Liver (tissue), 9 donors: ENCODE measurements around the gene ARFGAP2. TPM values are rescaled to one million over a fixed set of nuclear protein-coding genes. Genes with fewer than 3 reads are reported as not detected.

Experiments
- DNase-seq: peaks from one replicate; pipeline ENCODE4 v3.0.0-alpha.2; 2017; ENCODE audit warnings: low spot score
- H3K27ac ChIP-seq, 2 donors: one replicate each; pipeline ENCODE4 v1.7.0; 2013; ENCODE audit warnings: inconsistent platforms in 2 of 2, low read length in 2 of 2, control low read depth in 1 of 2, low read depth in 1 of 2, mild to moderate bottlenecking in 1 of 2
- H3K27me3 ChIP-seq, 4 donors: one replicate each; pipeline versions ENCODE4 v1.6.1 to v1.7.0; 2013; ENCODE audit warnings: low read length in 3 of 4, inconsistent platforms in 1 of 4, mild to moderate bottlenecking in 1 of 4, moderate library complexity in 1 of 4; ENCODE audit not compliant: control insufficient read depth in 4 of 4, insufficient read depth in 4 of 4
- H3K36me3 ChIP-seq, 4 donors: one replicate each; pipeline versions ENCODE4 v1.6.1 to v1.7.0; 2013; ENCODE audit warnings: low read length in 3 of 4, mild to moderate bottlenecking in 3 of 4, low read depth in 1 of 4, moderate library complexity in 1 of 4; ENCODE audit not compliant: control insufficient read depth in 4 of 4, insufficient read depth in 3 of 4
- H3K4me1 ChIP-seq, 4 donors: one replicate each; pipeline versions ENCODE4 v1.6.1 to v1.7.0; 2013; ENCODE audit warnings: low read length in 3 of 4, mild to moderate bottlenecking in 3 of 4, moderate library complexity in 1 of 4; ENCODE audit not compliant: control insufficient read depth in 4 of 4, insufficient read depth in 4 of 4
- H3K4me3 ChIP-seq, 3 donors: one replicate each; pipeline versions ENCODE4 v1.6.1 to v1.7.0; 2013; ENCODE audit warnings: low read length in 3 of 3, control low read depth in 1 of 3, low read depth in 1 of 3, mild to moderate bottlenecking in 1 of 3
- H3K9ac ChIP-seq, 2 donors: one replicate each; pipeline ENCODE4 v1.7.0; 2013; ENCODE audit warnings: low read length in 2 of 2, mild to moderate bottlenecking in 2 of 2, moderate library complexity in 2 of 2, control low read depth in 1 of 2, low read depth in 1 of 2
- H3K9me3 ChIP-seq, 4 donors: one replicate each; pipeline versions ENCODE4 v1.6.1 to v1.7.0; 2013; ENCODE audit warnings: low read length in 3 of 4; ENCODE audit not compliant: control insufficient read depth in 4 of 4
- ATF3 ChIP-seq: IDR thresholded peaks from 2 replicates; pipeline ENCODE4 v1.6.1; 2016; ENCODE audit warnings: antibody characterized with exemption
- EGR1 ChIP-seq, 2 donors: IDR thresholded peaks; 2 replicates each; pipeline ENCODE4 v1.6.1; 2016 to 2018; ENCODE audit warnings: antibody characterized with exemption in 2 of 2, low read depth in 2 of 2
- FOXA2 ChIP-seq: IDR thresholded peaks from 2 replicates; pipeline ENCODE4 v1.6.1; 2016; ENCODE audit warnings: antibody characterized with exemption
- HNF4A ChIP-seq, 2 donors: conservative IDR thresholded peaks; 2 replicates each; pipeline ENCODE4 v1.6.1; 2016; ENCODE audit warnings: antibody characterized with exemption in 2 of 2, mild to moderate bottlenecking in 2 of 2
- JUND ChIP-seq, 2 donors: IDR thresholded peaks; 2 replicates each; pipeline ENCODE4 v1.6.1; 2016; ENCODE audit warnings: antibody characterized with exemption in 2 of 2
- MAX ChIP-seq: IDR thresholded peaks from 2 replicates; pipeline ENCODE4 v1.6.1; 2016; ENCODE audit warnings: antibody characterized with exemption
- RAD21 ChIP-seq, 2 donors: IDR thresholded peaks; 2 replicates each; pipeline ENCODE4 v1.6.1; 2016; ENCODE audit warnings: antibody characterized with exemption in 2 of 2, mild to moderate bottlenecking in 2 of 2
- RXRA ChIP-seq, 2 donors: IDR thresholded peaks; 2 replicates each; pipeline ENCODE4 v1.6.1; 2017 to 2018; ENCODE audit warnings: antibody characterized with exemption in 2 of 2, mild to moderate bottlenecking in 1 of 2
- YY1 ChIP-seq: IDR thresholded peaks from 2 replicates; pipeline ENCODE4 v1.6.1; 2016; ENCODE audit warnings: antibody characterized with exemption, mild to moderate bottlenecking
- WGBS: extraction: QIAGEN DNeasy Blood & Tissue Kit; methylation state at CpG from one replicate; pipeline ENCODE4 v1.1.7; 2013; 5-methylcytosine and 5-hydroxymethylcytosine counted together
- polyA plus RNA-seq, 2 donors: library from polyadenylated mRNA; stranded (reverse) in 1 of 2; unstranded in 1 of 2; fragments of 200-250 nt in 1 of 2; fragments of >200 nt in 1 of 2; fragmentation: Nextera tagmentation in 1 of 2; extraction: Ambion mirVana in 1 of 2; gene quantifications; one replicate each; pipeline versions ENCODE4 v1.2.1 to v1.2.3, GENCODE V29; 2013 to 2015
- total RNA-seq, 2 donors: library from RNA; depleted of rRNA; stranded (reverse); fragments of >200 nt; gene quantifications; one replicate each; pipeline ENCODE4 v1.2.3, GENCODE V29; 2014
- TF ChIP-seq, protein P1 (sequence below): fragments of 150-350 bp; IDR thresholded peaks from 2 replicates; pipeline ENCODE4 v1.5.1; 2017; ENCODE audit warnings: improper control_type of control experiment, low read depth, low read length; ENCODE audit not compliant: missing input control
- TF ChIP-seq, protein P2 (sequence below): IDR thresholded peaks from 2 replicates; pipeline ENCODE4 v1.6.1; 2016; ENCODE audit warnings: antibody characterized with exemption
- TF ChIP-seq, protein P3 (sequence below): IDR thresholded peaks from 2 replicates; pipeline ENCODE4 v1.6.1; 2016; ENCODE audit warnings: antibody characterized with exemption, mild to moderate bottlenecking
- donor health status: healthy.
- donor health status: healthy.
- donor health status: healthy.
- donor health status: healthy.
- donor health status: healthy.

ARFGAP2 gene
- total and polyA plus RNA-seq, 4 donors, result 37.3 to 163 (median 53.0) TPM

- TF ChIP-seq, protein P1, sequence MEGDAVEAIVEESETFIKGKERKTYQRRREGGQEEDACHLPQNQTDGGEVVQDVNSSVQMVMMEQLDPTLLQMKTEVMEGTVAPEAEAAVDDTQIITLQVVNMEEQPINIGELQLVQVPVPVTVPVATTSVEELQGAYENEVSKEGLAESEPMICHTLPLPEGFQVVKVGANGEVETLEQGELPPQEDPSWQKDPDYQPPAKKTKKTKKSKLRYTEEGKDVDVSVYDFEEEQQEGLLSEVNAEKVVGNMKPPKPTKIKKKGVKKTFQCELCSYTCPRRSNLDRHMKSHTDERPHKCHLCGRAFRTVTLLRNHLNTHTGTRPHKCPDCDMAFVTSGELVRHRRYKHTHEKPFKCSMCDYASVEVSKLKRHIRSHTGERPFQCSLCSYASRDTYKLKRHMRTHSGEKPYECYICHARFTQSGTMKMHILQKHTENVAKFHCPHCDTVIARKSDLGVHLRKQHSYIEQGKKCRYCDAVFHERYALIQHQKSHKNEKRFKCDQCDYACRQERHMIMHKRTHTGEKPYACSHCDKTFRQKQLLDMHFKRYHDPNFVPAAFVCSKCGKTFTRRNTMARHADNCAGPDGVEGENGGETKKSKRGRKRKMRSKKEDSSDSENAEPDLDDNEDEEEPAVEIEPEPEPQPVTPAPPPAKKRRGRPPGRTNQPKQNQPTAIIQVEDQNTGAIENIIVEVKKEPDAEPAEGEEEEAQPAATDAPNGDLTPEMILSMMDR, result no peak
- no peak for TF ChIP-seq EGR1 (IDR thresholded peaks at IDR 0.05; ENCODE audit: low read depth in 2 of 2)
Observed at GRCh38 chr11:47132490-47132889, 44.2 kb downstream of the ARFGAP2 start (continued).

- Histone ChIP-seq H3K9me3 (no peaks in the 10 kb centered on the region), H3K4me1 (no peaks in the 10 kb centered on the region)
Observed at GRCh38 chr11:47131136-47131535, 45.5 kb downstream of the ARFGAP2 start.

DNA sequence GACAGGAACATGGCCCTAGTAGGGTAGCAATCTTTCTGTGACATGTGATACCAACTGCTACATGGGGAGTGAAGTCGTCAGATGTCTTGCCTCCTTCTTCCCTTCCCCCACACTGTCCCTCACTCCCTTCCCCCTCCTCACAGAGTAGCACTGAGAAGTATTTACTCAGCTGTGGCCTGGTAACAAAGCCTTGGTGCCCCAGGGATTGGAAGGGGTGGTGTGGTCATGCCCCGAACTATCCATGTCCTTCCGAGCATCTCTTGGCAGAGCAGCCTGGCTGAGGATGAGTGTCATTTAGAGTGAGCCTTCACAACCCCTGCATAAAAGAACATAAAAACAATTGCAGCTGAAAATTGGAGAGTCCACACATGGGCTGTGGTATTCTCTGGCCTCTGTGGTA, 46.1 kb downstream of the ARFGAP2 start:
- WGBS, result 90% methylated on average over 3 of the region's 3 CpGs
- no peak for TF ChIP-seq YY1
- no peak for TF ChIP-seq EGR1 (IDR thresholded peaks at IDR 0.05; ENCODE audit: low read depth in 2 of 2)
- TF ChIP-seq JUND (IDR thresholded peaks at IDR 0.05), result no peak
- no peak for TF ChIP-seq HNF4A (conservative IDR thresholded peaks at IDR 0.05)
- no peak for TF ChIP-seq MAX
- TF ChIP-seq, protein P2, sequence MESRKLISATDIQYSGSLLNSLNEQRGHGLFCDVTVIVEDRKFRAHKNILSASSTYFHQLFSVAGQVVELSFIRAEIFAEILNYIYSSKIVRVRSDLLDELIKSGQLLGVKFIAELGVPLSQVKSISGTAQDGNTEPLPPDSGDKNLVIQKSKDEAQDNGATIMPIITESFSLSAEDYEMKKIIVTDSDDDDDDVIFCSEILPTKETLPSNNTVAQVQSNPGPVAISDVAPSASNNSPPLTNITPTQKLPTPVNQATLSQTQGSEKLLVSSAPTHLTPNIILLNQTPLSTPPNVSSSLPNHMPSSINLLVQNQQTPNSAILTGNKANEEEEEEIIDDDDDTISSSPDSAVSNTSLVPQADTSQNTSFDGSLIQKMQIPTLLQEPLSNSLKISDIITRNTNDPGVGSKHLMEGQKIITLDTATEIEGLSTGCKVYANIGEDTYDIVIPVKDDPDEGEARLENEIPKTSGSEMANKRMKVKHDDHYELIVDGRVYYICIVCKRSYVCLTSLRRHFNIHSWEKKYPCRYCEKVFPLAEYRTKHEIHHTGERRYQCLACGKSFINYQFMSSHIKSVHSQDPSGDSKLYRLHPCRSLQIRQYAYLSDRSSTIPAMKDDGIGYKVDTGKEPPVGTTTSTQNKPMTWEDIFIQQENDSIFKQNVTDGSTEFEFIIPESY, result no peak
- Histone ChIP-seq H3K36me3 (no peaks in the 10 kb centered on the region), H3K27ac (no peak overlapping the region), H3K4me1 (no peaks in the 10 kb centered on the region), H3K9me3 (no peaks in the 10 kb centered on the region), H3K4me3 (no peak overlapping the region), H3K9ac (no peak overlapping the region), H3K27me3 (no peaks in the 10 kb centered on the region)
- DNase-seq, result no peak

More at GRCh38 chr11:47131136-47131535, 45.5 kb downstream of the ARFGAP2 start:
- no peak for DNase-seq
- Histone ChIP-seq H3K27me3 (no peaks in the 10 kb centered on the region), H3K36me3 (no peaks in the 10 kb centered on the region), H3K9ac (no peak overlapping the region), H3K4me3 (no peak overlapping the region), H3K27ac (no peak overlapping the region)
- no peak for TF ChIP-seq JUND (IDR thresholded peaks at IDR 0.05)
- no peak for TF ChIP-seq RAD21 (IDR thresholded peaks at IDR 0.05)
- no peak for TF ChIP-seq ATF3
- TF ChIP-seq FOXA2, result no peak
- no peak for TF ChIP-seq RXRA (IDR thresholded peaks at IDR 0.05)
- TF ChIP-seq, protein P1, result no peak
- TF ChIP-seq, protein P3, sequence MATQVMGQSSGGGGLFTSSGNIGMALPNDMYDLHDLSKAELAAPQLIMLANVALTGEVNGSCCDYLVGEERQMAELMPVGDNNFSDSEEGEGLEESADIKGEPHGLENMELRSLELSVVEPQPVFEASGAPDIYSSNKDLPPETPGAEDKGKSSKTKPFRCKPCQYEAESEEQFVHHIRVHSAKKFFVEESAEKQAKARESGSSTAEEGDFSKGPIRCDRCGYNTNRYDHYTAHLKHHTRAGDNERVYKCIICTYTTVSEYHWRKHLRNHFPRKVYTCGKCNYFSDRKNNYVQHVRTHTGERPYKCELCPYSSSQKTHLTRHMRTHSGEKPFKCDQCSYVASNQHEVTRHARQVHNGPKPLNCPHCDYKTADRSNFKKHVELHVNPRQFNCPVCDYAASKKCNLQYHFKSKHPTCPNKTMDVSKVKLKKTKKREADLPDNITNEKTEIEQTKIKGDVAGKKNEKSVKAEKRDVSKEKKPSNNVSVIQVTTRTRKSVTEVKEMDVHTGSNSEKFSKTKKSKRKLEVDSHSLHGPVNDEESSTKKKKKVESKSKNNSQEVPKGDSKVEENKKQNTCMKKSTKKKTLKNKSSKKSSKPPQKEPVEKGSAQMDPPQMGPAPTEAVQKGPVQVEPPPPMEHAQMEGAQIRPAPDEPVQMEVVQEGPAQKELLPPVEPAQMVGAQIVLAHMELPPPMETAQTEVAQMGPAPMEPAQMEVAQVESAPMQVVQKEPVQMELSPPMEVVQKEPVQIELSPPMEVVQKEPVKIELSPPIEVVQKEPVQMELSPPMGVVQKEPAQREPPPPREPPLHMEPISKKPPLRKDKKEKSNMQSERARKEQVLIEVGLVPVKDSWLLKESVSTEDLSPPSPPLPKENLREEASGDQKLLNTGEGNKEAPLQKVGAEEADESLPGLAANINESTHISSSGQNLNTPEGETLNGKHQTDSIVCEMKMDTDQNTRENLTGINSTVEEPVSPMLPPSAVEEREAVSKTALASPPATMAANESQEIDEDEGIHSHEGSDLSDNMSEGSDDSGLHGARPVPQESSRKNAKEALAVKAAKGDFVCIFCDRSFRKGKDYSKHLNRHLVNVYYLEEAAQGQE, result no peak
- 97% methylated on average over 2 of the region's 2 CpGs for WGBS
